ENCODE results near the gene GSTA3. TPM values are rescaled to one million over a fixed set of nuclear protein-coding genes. Genes with fewer than 3 reads are reported as not detected.
"Not testable (repeated sequence)": the region's sequence is repeated elsewhere in the genome, so short reads cannot be mapped to it uniquely, and the experiment has no call there.

Gene GSTA3
- total RNA-seq, 1 experiment from 2014 or later = not detected

GRCh38 chr6:52908526-52908925 is 972 bp downstream of the GSTA3 start:
- ATAC-seq = no peak
- H3K79me2 ChIP-seq (ENCODE audit: low read length) = no peaks in the 10 kb centered on the region
- peaks cover 23% of the 10 kb centered on the region; the same call in 1 of the 2 replicates for H3K4me1 ChIP-seq (ENCODE audit: insufficient read depth, low read length)
- DNase-seq = no peak
- POLR2A ChIA-PET (ENCODE audit: unreplicated experiment) = no interaction called here
- no peaks in the 10 kb centered on the region for H3K9me3 ChIP-seq (ENCODE audit: low read length)
- H3K36me3 ChIP-seq (ENCODE audit: low read depth, low read length) = no peaks in the 10 kb centered on the region
- intact Hi-C loops (cut with micrococcal nuclease) = no loop called here
- H4K20me1 ChIP-seq (ENCODE audit: low read length) = no peaks in the 10 kb centered on the region
- CTCF ChIA-PET = interaction anchor here (0.7 kb wide), 2 partner anchors 26 to 517 kb away, joined by 3 to 4 read pairs; no protein-coding TSS in a partner anchor
- no peak overlapping the region for H3K4me2 ChIP-seq (ENCODE audit: low read length)
- no peak overlapping the region for H2AFZ ChIP-seq (ENCODE audit: low read length)
- no peak overlapping the region for H3K27ac ChIP-seq (ENCODE audit: low read length)
- H3K4me3 ChIP-seq (ENCODE audit: low read length) = no peak overlapping the region
- H3K9ac ChIP-seq (ENCODE audit: low read length) = no peak overlapping the region
- no peaks in the 10 kb centered on the region for H3K9me2 ChIP-seq (replicated peaks; ENCODE audit: low read length)
- TF ChIP-seq CTCF (conservative IDR thresholded peaks at IDR 0.05; ENCODE audit: low read depth, low read length) (no peak), EZH2phosphoT487 (IDR thresholded peaks at IDR 0.05; ENCODE audit: borderline replicate concordance, low read length) (no peak)
- H3K27me3 ChIP-seq (ENCODE audit: low read length) = no peaks in the 10 kb centered on the region
- no peaks in the 10 kb centered on the region for H3F3A ChIP-seq (ENCODE audit: low read length, unreplicated experiment)
- BruUV-seq (replicated peaks) = no TSS peak

GRCh38 chr6:52904562-52905279 is 4.8 kb downstream of the GSTA3 start:
- Histone ChIP-seq H3K79me2 (ENCODE audit: low read length) (no peaks in the 10 kb centered on the region), H3K9ac (ENCODE audit: low read length) (no peak overlapping the region), H3K9me3 (ENCODE audit: low read length) (no peaks in the 10 kb centered on the region), H3K4me2 (ENCODE audit: low read length) (no peak overlapping the region), H3K4me3 (ENCODE audit: low read length) (no peak overlapping the region), H3K27ac (ENCODE audit: low read length) (peak overlapping the region; percentile 35; the same call in 1 of the 2 replicates), H3K4me1 (ENCODE audit: insufficient read depth, low read length) (peaks cover 26% of the 10 kb centered on the region; the same call in 1 of the 2 replicates), H4K20me1 (ENCODE audit: low read length) (no peaks in the 10 kb centered on the region), H3K36me3 (ENCODE audit: low read depth, low read length) (no peaks in the 10 kb centered on the region), H3K9me2 (replicated peaks; ENCODE audit: low read length) (no peaks in the 10 kb centered on the region), H3F3A (ENCODE audit: low read length, unreplicated experiment) (no peaks in the 10 kb centered on the region), H3K27me3 (ENCODE audit: low read length) (no peaks in the 10 kb centered on the region), H2AFZ (ENCODE audit: low read length) (no peak overlapping the region)
- DNase-seq (peak; percentile 30), ATAC-seq (peak; percentile 81)
- POLR2A ChIA-PET (ENCODE audit: unreplicated experiment) = no interaction called here
- TF ChIP-seq EZH2phosphoT487 (IDR thresholded peaks at IDR 0.05; ENCODE audit: borderline replicate concordance, low read length) (no peak), CTCF (conservative IDR thresholded peaks at IDR 0.05; ENCODE audit: low read depth, low read length) (peak; percentile 57), EZH2 (IDR thresholded peaks at IDR 0.05; ENCODE audit: low read length, unreplicated experiment) (no peak)
- CTCF ChIA-PET = no interaction called here
- intact Hi-C loops (cut with micrococcal nuclease) = loop anchor here (1.0 kb wide), 1 partner anchor 91 kb away; the partner anchor contains the start of gene GSTA4
- BruUV-seq (replicated peaks) = no TSS peak

- CTCF ChIA-PET = no interaction called here
Measured at GRCh38 chr6:52900536-52900935, 9.0 kb downstream of the GSTA3 start.

GRCh38 chr6:52895790-52896189 is 13.7 kb downstream of the GSTA3 start:
- H3K4me3 ChIP-seq (ENCODE audit: low read length); H3K9me3 ChIP-seq (ENCODE audit: low read length); H3K27me3 ChIP-seq (ENCODE audit: low read length); H3K9ac ChIP-seq (ENCODE audit: low read length); POLR2A ChIA-PET (ENCODE audit: unreplicated experiment); H3K9me2 ChIP-seq (replicated peaks; ENCODE audit: low read length); DNase-seq; H2AFZ ChIP-seq (ENCODE audit: low read length); H3K4me1 ChIP-seq (ENCODE audit: insufficient read depth, low read length); H3K36me3 ChIP-seq (ENCODE audit: low read depth, low read length); H4K20me1 ChIP-seq (ENCODE audit: low read length); H3K27ac ChIP-seq (ENCODE audit: low read length); H3K79me2 ChIP-seq (ENCODE audit: low read length); CTCF ChIA-PET; ATAC-seq; BruUV-seq (replicated peaks); intact Hi-C loops (cut with micrococcal nuclease); H3F3A ChIP-seq (ENCODE audit: low read length, unreplicated experiment); H3K4me2 ChIP-seq (ENCODE audit: low read length): not testable (repeated sequence)

More at GRCh38 chr6:52900536-52900935, 9.0 kb downstream of the GSTA3 start:
- no peaks in the 10 kb centered on the region for H4K20me1 ChIP-seq (ENCODE audit: low read length)
- H3K79me2 ChIP-seq (ENCODE audit: low read length) = no peaks in the 10 kb centered on the region
- intact Hi-C loops (cut with micrococcal nuclease) = no loop called here
- H3K9ac ChIP-seq (ENCODE audit: low read length) = no peak overlapping the region
- no peaks in the 10 kb centered on the region for H3K36me3 ChIP-seq (ENCODE audit: low read depth, low read length)
- no peak overlapping the region for H3K4me2 ChIP-seq (ENCODE audit: low read length)
- DNase-seq (peak; percentile 78), ATAC-seq (peak; percentile 37; the same call in 1 of the 2 replicates)
- TF ChIP-seq EZH2 (IDR thresholded peaks at IDR 0.05; ENCODE audit: low read length, unreplicated experiment) = no peak
- no peak for TF ChIP-seq CTCF (conservative IDR thresholded peaks at IDR 0.05; ENCODE audit: low read depth, low read length)
- no peak for TF ChIP-seq EZH2phosphoT487 (IDR thresholded peaks at IDR 0.05; ENCODE audit: borderline replicate concordance, low read length)
- H3K4me3 ChIP-seq (ENCODE audit: low read length) = no peak overlapping the region
- no peaks in the 10 kb centered on the region for H3K27me3 ChIP-seq (ENCODE audit: low read length)
- H3K9me2 ChIP-seq (replicated peaks; ENCODE audit: low read length) = no peaks in the 10 kb centered on the region
- no peaks in the 10 kb centered on the region for H3F3A ChIP-seq (ENCODE audit: low read length, unreplicated experiment)
- H2AFZ ChIP-seq (ENCODE audit: low read length) = no peak overlapping the region
- H3K9me3 ChIP-seq (ENCODE audit: low read length) = no peaks in the 10 kb centered on the region
- H3K4me1 ChIP-seq (ENCODE audit: insufficient read depth, low read length) = peaks cover 9% of the 10 kb centered on the region; the same call in 1 of the 2 replicates
- BruUV-seq (replicated peaks) = no TSS peak
- no peak overlapping the region for H3K27ac ChIP-seq (ENCODE audit: low read length)
- POLR2A ChIA-PET (ENCODE audit: unreplicated experiment) = no interaction called here

Data from PC-3 (cell line).